ENCODE measurements around the gene NLRP7.
A peak's percentile ranks its signal among the peaks of the same experiment; 100 is the strongest.

The NLRP7 gene

GRCh38 chr19:54921082-54921481, 26.2 kb downstream of the NLRP7 start:
- TF ChIP-seq ZBTB7A (IDR thresholded peaks at IDR 0.05; ENCODE audit: low read depth) (no peak), RAD21 (IDR thresholded peaks at IDR 0.05; ENCODE audit: low read depth) (no peak), EGR1 (IDR thresholded peaks at IDR 0.05) (no peak), NFIC (IDR thresholded peaks at IDR 0.05) (no peak), TAF1 (IDR thresholded peaks at IDR 0.05; ENCODE audit: low read depth) (no peak), MAX (IDR thresholded peaks at IDR 0.05) (no peak), TCF12 (IDR thresholded peaks at IDR 0.05; ENCODE audit: low read depth) (no peak), CEBPB (IDR thresholded peaks at IDR 0.05) (no peak), TEAD4 (IDR thresholded peaks at IDR 0.05) (no peak), CREB1 (IDR thresholded peaks at IDR 0.05; ENCODE audit: low read depth) (no peak), REST (IDR thresholded peaks at IDR 0.05; ENCODE audit: low read depth) (no peak), YY1 (IDR thresholded peaks at IDR 0.05; ENCODE audit: low read depth) (no peak), EP300 (IDR thresholded peaks at IDR 0.05; ENCODE audit: borderline replicate concordance) (no peak), USF1 (IDR thresholded peaks at IDR 0.05) (no peak), FOXM1 (IDR thresholded peaks at IDR 0.05; ENCODE audit: borderline replicate concordance, low read depth) (no peak)

GRCh38 chr19:54919646-54920563, 27.4 kb downstream of the NLRP7 start:
- 0 out of 2 replicates have a peak, but pooled peaks have one; percentile 7 for TF ChIP-seq RAD21 (IDR thresholded peaks at IDR 0.05; ENCODE audit: low read depth)

GRCh38 chr19:54918499-54918898, 28.8 kb downstream of the NLRP7 start:
- TF ChIP-seq TAF1 (IDR thresholded peaks at IDR 0.05; ENCODE audit: low read depth) (no peak), EP300 (IDR thresholded peaks at IDR 0.05; ENCODE audit: borderline replicate concordance) (no peak), NFIC (IDR thresholded peaks at IDR 0.05) (no peak), EGR1 (IDR thresholded peaks at IDR 0.05) (no peak), TEAD4 (IDR thresholded peaks at IDR 0.05) (no peak), FOXM1 (IDR thresholded peaks at IDR 0.05; ENCODE audit: borderline replicate concordance, low read depth) (no peak), MAX (IDR thresholded peaks at IDR 0.05) (no peak), USF1 (IDR thresholded peaks at IDR 0.05) (no peak), TCF12 (IDR thresholded peaks at IDR 0.05; ENCODE audit: low read depth) (no peak), RAD21 (IDR thresholded peaks at IDR 0.05; ENCODE audit: low read depth) (no peak), CEBPB (IDR thresholded peaks at IDR 0.05) (no peak), CREB1 (IDR thresholded peaks at IDR 0.05; ENCODE audit: low read depth) (no peak), YY1 (IDR thresholded peaks at IDR 0.05; ENCODE audit: low read depth) (no peak), REST (IDR thresholded peaks at IDR 0.05; ENCODE audit: low read depth) (no peak), ZBTB7A (IDR thresholded peaks at IDR 0.05; ENCODE audit: low read depth) (no peak)

GRCh38 chr19:54916822-54917221, 30.5 kb downstream of the NLRP7 start:
- TF ChIP-seq MAX (IDR thresholded peaks at IDR 0.05) (no peak), TAF1 (IDR thresholded peaks at IDR 0.05; ENCODE audit: low read depth) (no peak), FOXM1 (IDR thresholded peaks at IDR 0.05; ENCODE audit: borderline replicate concordance, low read depth) (no peak), YY1 (IDR thresholded peaks at IDR 0.05; ENCODE audit: low read depth) (no peak)

GRCh38 chr19:54906819-54907218, 40.5 kb downstream of the NLRP7 start:
- no peak for TF ChIP-seq TCF12 (IDR thresholded peaks at IDR 0.05; ENCODE audit: low read depth)
- no peak for TF ChIP-seq USF1 (IDR thresholded peaks at IDR 0.05)
- no peak for TF ChIP-seq TEAD4 (IDR thresholded peaks at IDR 0.05)
